IMR-90 (cell line): Measurements from ENCODE around the gene PRSS23.
"Not testable (repeated sequence)": the region's sequence is repeated elsewhere in the genome, so short reads cannot be mapped to it uniquely, and the experiment has no call there.

Experiments
- CEBPB ChIP-seq: IDR thresholded peaks from 2 replicates; pipeline ENCODE4 v1.6.1; 2012; ENCODE audit warnings: low read depth, low read length, improper control_type of control experiment
- MAFK ChIP-seq: IDR thresholded peaks from 2 replicates; pipeline ENCODE4 v1.6.1; 2012; ENCODE audit warnings: low read depth, low read length, improper control_type of control experiment
- MXI1 ChIP-seq: IDR thresholded peaks from 2 replicates; pipeline ENCODE4 v1.6.1; 2012; ENCODE audit warnings: low read depth, mild to moderate bottlenecking, low read length, moderate library complexity, borderline replicate concordance
- POLR2A ChIP-seq: IDR thresholded peaks from 2 replicates; pipeline ENCODE4 v1.6.1; 2012; ENCODE audit warnings: mild to moderate bottlenecking, low read depth, low read length
- SMC3 ChIP-seq: fragments of 150-350 bp; IDR thresholded peaks from 2 replicates; pipeline ENCODE4 v1.6.1; 2016; ENCODE audit warnings: low read depth, mild to moderate bottlenecking, antibody characterized with exemption, low read length, moderate library complexity
- TF ChIP-seq, protein P1 (sequence below): conservative IDR thresholded peaks from 2 replicates; pipeline ENCODE4 v1.5.1; 2012; ENCODE audit warnings: mild to moderate bottlenecking, low read depth, low read length, improper control_type of control experiment

DNA sequence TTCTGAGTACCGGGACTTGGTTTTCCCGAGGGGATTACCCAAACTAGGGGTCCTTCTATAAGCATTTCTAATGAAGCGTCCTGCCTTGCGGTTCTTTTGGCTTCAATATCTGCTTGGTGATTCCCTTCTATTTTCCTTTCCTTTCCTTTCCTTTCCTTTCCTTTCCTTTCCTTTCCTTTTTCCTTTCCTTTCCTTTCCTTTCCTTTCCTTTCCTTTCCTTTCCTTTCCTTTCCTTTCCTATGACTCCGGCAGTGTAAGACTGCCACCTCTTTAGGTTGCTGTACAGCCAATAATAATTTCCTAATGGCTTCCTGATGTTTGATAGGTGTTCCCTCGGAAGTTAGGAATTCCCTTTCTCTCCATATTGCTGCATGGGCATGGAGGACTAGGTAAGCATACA lies 34.0 kb downstream of the PRSS23 start:
- TF ChIP-seq SMC3, POLR2A, MXI1, CEBPB, MAFK: not testable (repeated sequence)
- TF ChIP-seq, protein P1, sequence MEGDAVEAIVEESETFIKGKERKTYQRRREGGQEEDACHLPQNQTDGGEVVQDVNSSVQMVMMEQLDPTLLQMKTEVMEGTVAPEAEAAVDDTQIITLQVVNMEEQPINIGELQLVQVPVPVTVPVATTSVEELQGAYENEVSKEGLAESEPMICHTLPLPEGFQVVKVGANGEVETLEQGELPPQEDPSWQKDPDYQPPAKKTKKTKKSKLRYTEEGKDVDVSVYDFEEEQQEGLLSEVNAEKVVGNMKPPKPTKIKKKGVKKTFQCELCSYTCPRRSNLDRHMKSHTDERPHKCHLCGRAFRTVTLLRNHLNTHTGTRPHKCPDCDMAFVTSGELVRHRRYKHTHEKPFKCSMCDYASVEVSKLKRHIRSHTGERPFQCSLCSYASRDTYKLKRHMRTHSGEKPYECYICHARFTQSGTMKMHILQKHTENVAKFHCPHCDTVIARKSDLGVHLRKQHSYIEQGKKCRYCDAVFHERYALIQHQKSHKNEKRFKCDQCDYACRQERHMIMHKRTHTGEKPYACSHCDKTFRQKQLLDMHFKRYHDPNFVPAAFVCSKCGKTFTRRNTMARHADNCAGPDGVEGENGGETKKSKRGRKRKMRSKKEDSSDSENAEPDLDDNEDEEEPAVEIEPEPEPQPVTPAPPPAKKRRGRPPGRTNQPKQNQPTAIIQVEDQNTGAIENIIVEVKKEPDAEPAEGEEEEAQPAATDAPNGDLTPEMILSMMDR, result not testable (repeated sequence)
